GM23338 (cell line): ENCODE measurements around the gene RPL10. TPM values are rescaled to one million over a fixed set of nuclear protein-coding genes. Genes with fewer than 3 reads are reported as not detected.

ENCODE experiments used
- ATAC-seq: fragments of 200-7000 bp; cut with Tn5 transposase; 3 replicates; pipeline ENCODE4 v1.9.1; 2020
- DNase-seq: peaks from one replicate; pipeline ENCODE4 v3.0.0-alpha.2; 2015; ENCODE audit warnings: low spot score
- H2AFZ ChIP-seq: fragments of 200-600 bp; sonication (generic); 2 replicates; pipeline ENCODE4 v1.8.0; 2016; ENCODE audit warnings: antibody characterized with exemption, mild to moderate bottlenecking, moderate library complexity
- H3F3A ChIP-seq: fragments of 200-600 bp; sonication (generic); replicated peaks from 2 replicates; pipeline ENCODE4 v1.8.0; 2017; ENCODE audit warnings: antibody characterized with exemption, mixed run types, low read depth
- H3K27ac ChIP-seq: fragments of 200-600 bp; sonication (generic); 2 replicates; pipeline ENCODE4 v1.6.1; 2016; ENCODE audit warnings: low read depth
- H3K27me3 ChIP-seq: fragments of 200-600 bp; sonication (generic); 2 replicates; pipeline ENCODE4 v1.8.0; 2016; ENCODE audit warnings: mild to moderate bottlenecking, mixed run types, moderate library complexity; ENCODE audit not compliant: insufficient read depth
- H3K36me3 ChIP-seq: fragments of 200-600 bp; sonication (generic); 2 replicates; pipeline ENCODE4 v1.8.0; 2016; ENCODE audit warnings: mild to moderate bottlenecking; ENCODE audit not compliant: insufficient read depth
- H3K4me1 ChIP-seq: fragments of 200-600 bp; sonication (generic); 2 replicates; pipeline ENCODE4 v1.8.0; 2016; ENCODE audit warnings: mild to moderate bottlenecking, moderate library complexity; ENCODE audit not compliant: insufficient read depth
- H3K4me2 ChIP-seq: fragments of 200-600 bp; sonication (generic); 2 replicates; pipeline ENCODE4 v1.7.1; 2017; ENCODE audit warnings: mixed run types
- H3K4me3 ChIP-seq: fragments of 200-600 bp; sonication (generic); 2 replicates; pipeline ENCODE4 v1.6.1; 2016; ENCODE audit warnings: mixed run types
- H3K79me2 ChIP-seq: fragments of 200-600 bp; sonication (generic); replicated peaks from 2 replicates; pipeline ENCODE4 v1.8.0; 2017; ENCODE audit warnings: mild to moderate bottlenecking; ENCODE audit not compliant: insufficient read depth
- H3K9me2 ChIP-seq: fragments of 200-600 bp; sonication (generic); 2 replicates; pipeline ENCODE4 v1.8.0; 2017; ENCODE audit not compliant: insufficient read depth
- H4K20me1 ChIP-seq: fragments of 200-600 bp; sonication (generic); replicated peaks from 2 replicates; pipeline ENCODE4 v1.8.0; 2017; ENCODE audit warnings: mild to moderate bottlenecking; ENCODE audit not compliant: insufficient read depth
- H3K27ac Mint-ChIP-seq: 2 replicates; pipeline ENCODE4 v1.8.0; 2020; ENCODE audit warnings: inconsistent platforms, mild to moderate bottlenecking, moderate library complexity, mixed read lengths
- H3K27me3 Mint-ChIP-seq: 3 replicates; pipeline ENCODE4 v1.8.0; 2022; ENCODE audit warnings: low read depth, mild to moderate bottlenecking, moderate library complexity, mixed read lengths, inconsistent platforms; ENCODE audit not compliant: insufficient read depth, poor library complexity
- H3K36me3 Mint-ChIP-seq: 3 replicates; pipeline ENCODE4 v1.8.0; 2021; ENCODE audit warnings: low read depth, mild to moderate bottlenecking, inconsistent platforms, moderate library complexity, mixed read lengths
- H3K4me1 Mint-ChIP-seq: 3 replicates; pipeline ENCODE4 v1.8.0; 2020; ENCODE audit warnings: mild to moderate bottlenecking, inconsistent platforms, mixed read lengths
- H3K4me3 Mint-ChIP-seq: 3 replicates; pipeline ENCODE4 v1.8.0; 2021; ENCODE audit warnings: moderate library complexity, mild to moderate bottlenecking, inconsistent platforms, mixed read lengths
- H3K9me3 Mint-ChIP-seq: 3 replicates; pipeline ENCODE4 v1.8.0; 2020; ENCODE audit warnings: moderate library complexity, mild to moderate bottlenecking, inconsistent platforms, mixed read lengths
- CREB1 ChIP-seq: fragments of 250-450 bp; sonication (Bioruptor Pico); IDR thresholded peaks from 2 replicates; pipeline ENCODE4 v1.5.0; 2020; ENCODE audit warnings: low read depth, mild to moderate bottlenecking, moderate library complexity
- CTCF ChIP-seq, 2 experiments: fragments of 200-600 bp in 1 of 2; sonication (generic) in 1 of 2; conservative IDR thresholded peaks; 2 replicates each; pipeline versions ENCODE4 v1.5.1 to v1.6.1; 2016 to 2017; ENCODE audit warnings: antibody characterized with exemption in 2 of 2, low read depth in 2 of 2, mild to moderate bottlenecking in 2 of 2, moderate library complexity in 1 of 2
- EZH2 ChIP-seq: fragments of 200-600 bp; sonication (generic); IDR thresholded peaks from one replicate; pipeline ENCODE4 v1.8.0; 2017; ENCODE audit warnings: antibody characterized with exemption, mild to moderate bottlenecking, low read depth; ENCODE audit not compliant: unreplicated experiment
- EZH2phosphoT487 ChIP-seq: fragments of 200-600 bp; sonication (generic); IDR thresholded peaks from one replicate; pipeline ENCODE4 v1.8.1; 2018; ENCODE audit warnings: antibody characterized with exemption; ENCODE audit not compliant: unreplicated experiment
- JUNB ChIP-seq: IDR thresholded peaks from one replicate; pipeline ENCODE4 v1.6.1; 2016; ENCODE audit warnings: antibody characterized with exemption; ENCODE audit not compliant: unreplicated experiment
- NANOG ChIP-seq: IDR thresholded peaks from 2 replicates; pipeline ENCODE4 v1.6.1; 2016; ENCODE audit warnings: antibody characterized with exemption, borderline replicate concordance
- POLR2AphosphoS5 ChIP-seq: IDR thresholded peaks from 2 replicates; pipeline ENCODE4 v1.6.1; 2016; ENCODE audit warnings: antibody characterized with exemption, low read depth
- ZNF114 ChIP-seq: fragments of 250-450 bp; sonication (Bioruptor Pico); IDR thresholded peaks from 2 replicates; pipeline ENCODE4 v1.5.0; 2020; ENCODE audit warnings: mild to moderate bottlenecking, moderate library complexity
- ZNF331 ChIP-seq: fragments of 250-450 bp; sonication (Bioruptor Pico); IDR thresholded peaks from 2 replicates; pipeline ENCODE4 v1.5.0; 2020; ENCODE audit warnings: low read depth, mild to moderate bottlenecking, moderate library complexity
- ZNF462 ChIP-seq: fragments of 250-450 bp; sonication (Bioruptor Pico); IDR thresholded peaks from 2 replicates; pipeline ENCODE4 v1.5.0; 2020; ENCODE audit warnings: mild to moderate bottlenecking, moderate library complexity
- polyA plus RNA-seq: library from polyadenylated mRNA; unstranded; fragments of >200 nt; fragmentation: Nextera tagmentation; extraction: Ambion mirVana; gene quantifications from 2 replicates; pipeline ENCODE4 v1.2.1, GENCODE V29; 2016
- total RNA-seq: library from RNA; depleted of rRNA; stranded (reverse); fragments of >200 nt; shearing (Covaris generic); gene quantifications from 2 replicates; pipeline ENCODE4 v1.2.3, GENCODE V29; 2014
- TF ChIP-seq, protein P1 (sequence below): IDR thresholded peaks from 2 replicates; pipeline ENCODE4 v1.6.1; 2016; ENCODE audit warnings: antibody characterized with exemption
- TF ChIP-seq, protein P2 (sequence below): IDR thresholded peaks from one replicate; pipeline ENCODE4 v1.6.1; 2018; ENCODE audit warnings: antibody characterized with exemption; ENCODE audit not compliant: unreplicated experiment

RPL10 gene
- total and polyA plus RNA-seq, 2 experiments from 2014 or later: 1,696 to 4,929 TPM

DNA sequence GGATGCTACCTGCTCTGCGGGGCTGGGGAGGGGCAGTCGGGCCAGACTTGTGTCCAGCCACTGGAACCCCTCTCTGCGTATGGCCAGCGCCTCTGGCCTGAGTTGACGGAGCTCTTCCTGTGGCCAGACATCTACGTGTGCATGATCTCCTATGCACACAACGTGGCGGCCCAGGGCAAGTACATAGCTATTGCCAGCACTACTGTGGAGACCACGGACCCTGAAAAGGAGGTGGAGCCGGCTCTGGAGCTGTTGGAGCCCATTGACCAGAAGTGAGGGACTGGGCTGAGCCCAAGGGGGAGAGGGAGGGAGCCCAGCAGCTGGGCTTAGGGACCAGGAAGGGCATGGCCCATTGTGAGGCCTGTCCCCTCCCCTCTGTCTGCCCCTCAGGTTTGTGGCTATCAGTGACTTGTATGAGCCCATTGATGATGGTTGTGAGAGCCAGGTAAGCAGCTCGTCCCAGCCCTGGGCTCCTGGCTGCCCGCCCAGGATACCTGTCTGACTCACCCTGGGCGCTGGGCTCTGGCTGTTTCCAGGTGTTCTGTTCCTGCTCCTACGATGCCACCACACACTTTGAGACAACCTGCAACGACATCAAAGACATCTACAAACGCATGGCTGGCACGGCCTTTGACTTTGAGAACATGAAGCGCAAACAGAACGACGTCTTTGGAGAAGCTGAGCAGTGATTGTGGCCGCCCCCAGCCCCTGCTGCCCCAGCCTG, 44.0 kb downstream of the RPL10 start (continued):
- TF ChIP-seq ZNF462 (CRISPR knock-in tag) (no peak), JUNB (no peak), POLR2AphosphoS5 (no peak)

- Histone ChIP-seq H3K27me3 (no peaks in the 10 kb centered on the region), H3K4me3 (peak overlapping the region; percentile 51), H3K4me1 (0 out of 2 replicates have a peak, but pooled peaks cover 3% of the 10 kb centered on the region), H3K9me2 (no peaks in the 10 kb centered on the region), H3K79me2 (peaks cover 4% of the 10 kb centered on the region), H3K4me2 (peak overlapping the region; percentile 78), H3K27ac (no peak overlapping the region), H4K20me1 (no peaks in the 10 kb centered on the region), H3K36me3 (no peaks in the 10 kb centered on the region), H3F3A (no peaks in the 10 kb centered on the region), H2AFZ (no peak overlapping the region)
- Mint-ChIP-seq H3K36me3 (peaks cover 19% of the 10 kb centered on the region; the same call in 2 of the 3 replicates), H3K27ac (no peak overlapping the region), H3K27me3 (peaks cover 9% of the 10 kb centered on the region), H3K9me3 (no peaks in the 10 kb centered on the region), H3K4me1 (peaks cover 3% of the 10 kb centered on the region; the same call in 1 of the 3 replicates), H3K4me3 (peak overlapping the region; percentile 73)
- ATAC-seq (peak; percentile 45), DNase-seq (peak; percentile 30)
- TF ChIP-seq, protein P1, sequence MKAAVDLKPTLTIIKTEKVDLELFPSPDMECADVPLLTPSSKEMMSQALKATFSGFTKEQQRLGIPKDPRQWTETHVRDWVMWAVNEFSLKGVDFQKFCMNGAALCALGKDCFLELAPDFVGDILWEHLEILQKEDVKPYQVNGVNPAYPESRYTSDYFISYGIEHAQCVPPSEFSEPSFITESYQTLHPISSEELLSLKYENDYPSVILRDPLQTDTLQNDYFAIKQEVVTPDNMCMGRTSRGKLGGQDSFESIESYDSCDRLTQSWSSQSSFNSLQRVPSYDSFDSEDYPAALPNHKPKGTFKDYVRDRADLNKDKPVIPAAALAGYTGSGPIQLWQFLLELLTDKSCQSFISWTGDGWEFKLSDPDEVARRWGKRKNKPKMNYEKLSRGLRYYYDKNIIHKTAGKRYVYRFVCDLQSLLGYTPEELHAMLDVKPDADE: no peak
- TF ChIP-seq ZNF331: no peak
- no peak for TF ChIP-seq EZH2
- TF ChIP-seq CTCF (conservative IDR thresholded peaks at IDR 0.05; ENCODE audit: low read depth in 2 of 2): no peak
- no peak for TF ChIP-seq NANOG
- TF ChIP-seq, protein P2, sequence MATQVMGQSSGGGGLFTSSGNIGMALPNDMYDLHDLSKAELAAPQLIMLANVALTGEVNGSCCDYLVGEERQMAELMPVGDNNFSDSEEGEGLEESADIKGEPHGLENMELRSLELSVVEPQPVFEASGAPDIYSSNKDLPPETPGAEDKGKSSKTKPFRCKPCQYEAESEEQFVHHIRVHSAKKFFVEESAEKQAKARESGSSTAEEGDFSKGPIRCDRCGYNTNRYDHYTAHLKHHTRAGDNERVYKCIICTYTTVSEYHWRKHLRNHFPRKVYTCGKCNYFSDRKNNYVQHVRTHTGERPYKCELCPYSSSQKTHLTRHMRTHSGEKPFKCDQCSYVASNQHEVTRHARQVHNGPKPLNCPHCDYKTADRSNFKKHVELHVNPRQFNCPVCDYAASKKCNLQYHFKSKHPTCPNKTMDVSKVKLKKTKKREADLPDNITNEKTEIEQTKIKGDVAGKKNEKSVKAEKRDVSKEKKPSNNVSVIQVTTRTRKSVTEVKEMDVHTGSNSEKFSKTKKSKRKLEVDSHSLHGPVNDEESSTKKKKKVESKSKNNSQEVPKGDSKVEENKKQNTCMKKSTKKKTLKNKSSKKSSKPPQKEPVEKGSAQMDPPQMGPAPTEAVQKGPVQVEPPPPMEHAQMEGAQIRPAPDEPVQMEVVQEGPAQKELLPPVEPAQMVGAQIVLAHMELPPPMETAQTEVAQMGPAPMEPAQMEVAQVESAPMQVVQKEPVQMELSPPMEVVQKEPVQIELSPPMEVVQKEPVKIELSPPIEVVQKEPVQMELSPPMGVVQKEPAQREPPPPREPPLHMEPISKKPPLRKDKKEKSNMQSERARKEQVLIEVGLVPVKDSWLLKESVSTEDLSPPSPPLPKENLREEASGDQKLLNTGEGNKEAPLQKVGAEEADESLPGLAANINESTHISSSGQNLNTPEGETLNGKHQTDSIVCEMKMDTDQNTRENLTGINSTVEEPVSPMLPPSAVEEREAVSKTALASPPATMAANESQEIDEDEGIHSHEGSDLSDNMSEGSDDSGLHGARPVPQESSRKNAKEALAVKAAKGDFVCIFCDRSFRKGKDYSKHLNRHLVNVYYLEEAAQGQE: no peak
- no peak for TF ChIP-seq EZH2phosphoT487
- TF ChIP-seq POLR2AphosphoS5: no peak
- no peak for TF ChIP-seq ZNF114 (CRISPR knock-in tag)
- no peak for TF ChIP-seq JUNB
- no peak for TF ChIP-seq CREB1 (CRISPR knock-in tag)
These were observed 45.3 kb downstream of the RPL10 start for GRCh38 chrX:154443479-154443910.
